ENCODE data around the gene KHSRP.

DNA sequence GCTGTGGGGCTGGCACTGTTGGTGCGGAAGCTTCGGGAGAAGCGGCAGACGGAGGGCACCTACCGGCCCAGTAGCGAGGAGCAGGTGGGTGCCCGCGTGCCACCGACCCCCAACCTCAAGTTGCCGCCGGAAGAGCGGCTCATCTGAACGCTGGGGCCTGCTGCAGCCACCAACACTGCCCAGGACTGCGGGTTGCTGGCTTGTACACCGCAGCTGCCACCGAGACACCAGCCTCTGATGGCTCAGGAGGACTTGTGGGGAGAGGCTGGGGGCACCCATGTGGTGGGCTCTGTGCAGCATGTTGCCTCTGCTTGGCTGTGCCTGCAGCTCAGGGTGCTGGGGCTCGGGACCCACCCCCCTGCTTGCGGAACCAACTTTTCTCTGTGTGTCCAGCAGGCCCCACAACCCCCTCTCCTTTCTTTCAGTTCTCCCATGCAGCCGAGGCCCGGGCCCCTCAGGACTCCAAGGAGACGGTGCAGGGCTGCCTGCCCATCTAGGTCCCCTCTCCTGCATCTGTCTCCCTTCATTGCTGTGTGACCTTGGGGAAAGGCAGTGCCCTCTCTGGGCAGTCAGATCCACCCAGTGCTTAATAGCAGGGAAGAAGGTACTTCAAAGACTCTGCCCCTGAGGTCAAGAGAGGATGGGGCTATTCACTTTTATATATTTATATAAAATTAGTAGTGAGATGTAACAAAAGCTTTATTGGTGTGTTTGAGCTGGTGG, 42.1 kb upstream of the KHSRP start:
- TF ChIP-seq CTCF (conservative IDR thresholded peaks at IDR 0.05) (no peak), EZH2 (IDR thresholded peaks at IDR 0.05; ENCODE audit: low read depth) (no peak)
